ENCODE measurements around the gene NPC1. TPM values are rescaled to one million over a fixed set of nuclear protein-coding genes. Genes with fewer than 3 reads are reported as not detected.

Gene NPC1
- total and polyA plus RNA-seq, 2 of the 8 experiments (the other 6 are each of a cell fraction or from before 2014, with no cell fraction given): 34.1 to 39.5 TPM

DNA sequence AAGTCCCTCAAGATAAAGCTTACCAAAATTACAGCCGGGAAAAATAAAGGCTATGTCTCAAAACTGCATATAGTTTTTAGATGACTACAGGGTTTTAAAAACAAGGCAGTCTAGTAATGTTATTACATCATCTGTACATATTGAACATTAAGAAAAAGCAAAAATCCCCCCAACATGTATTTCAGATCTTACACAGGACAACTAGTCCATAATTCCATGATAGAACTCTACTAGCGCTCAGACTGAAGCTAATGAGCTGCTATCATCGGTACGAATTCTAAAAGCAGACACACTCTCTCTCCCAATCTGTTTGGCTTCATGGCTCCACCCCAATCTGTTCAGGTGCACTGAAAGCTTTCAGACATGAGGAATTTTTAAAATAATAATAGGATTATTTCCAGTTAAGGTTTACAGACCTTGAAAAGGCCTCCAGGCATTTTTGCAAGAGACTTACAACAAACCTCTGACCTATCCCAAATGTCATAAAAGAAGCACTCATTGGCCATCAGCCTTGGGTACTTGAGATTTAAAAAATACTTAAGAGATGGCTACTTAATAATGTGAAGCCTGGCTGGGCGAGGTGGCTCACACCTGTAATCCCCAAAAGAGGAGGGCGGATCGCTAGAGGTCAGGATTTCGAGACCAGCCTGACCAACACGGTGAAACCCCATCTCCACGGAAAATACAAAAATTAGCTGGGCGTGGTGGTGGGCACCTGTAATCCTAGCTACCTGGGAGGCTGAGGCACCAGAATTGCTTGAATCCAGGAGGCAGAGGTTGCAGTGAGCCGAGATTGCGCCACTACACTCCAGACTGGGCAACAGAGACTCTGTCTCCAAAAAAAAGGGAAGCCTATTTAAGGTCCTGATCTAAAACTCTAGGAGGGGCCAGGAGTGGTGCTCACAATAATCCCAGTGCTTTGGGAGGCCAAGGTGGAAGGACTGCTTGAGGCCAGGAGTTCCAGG is 2.0 kb downstream of the NPC1 start:
- TF ChIP-seq TEAD4 (IDR thresholded peaks at IDR 0.05; ENCODE audit: low read depth, low read length) (no peak), MAFK (IDR thresholded peaks at IDR 0.05; ENCODE audit: low read depth, low read length) (no peak), ZNF274 (IDR thresholded peaks at IDR 0.05; ENCODE audit: borderline replicate concordance, extremely low read depth, low read length) (no peak), NRF1 (IDR thresholded peaks at IDR 0.05; ENCODE audit: low read depth, low read length) (no peak), TBP (IDR thresholded peaks at IDR 0.05; ENCODE audit: low read depth, low read length) (no peak), SRF (IDR thresholded peaks at IDR 0.05; ENCODE audit: low read depth, low read length) (no peak)
- TF ChIP-seq, protein P1, sequence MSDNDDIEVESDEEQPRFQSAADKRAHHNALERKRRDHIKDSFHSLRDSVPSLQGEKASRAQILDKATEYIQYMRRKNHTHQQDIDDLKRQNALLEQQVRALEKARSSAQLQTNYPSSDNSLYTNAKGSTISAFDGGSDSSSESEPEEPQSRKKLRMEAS (IDR thresholded peaks at IDR 0.05): no peak
- no peak for FAIRE-seq
- peaks cover 9% of the 10 kb centered on the region for H3K23me2 ChIP-seq (ENCODE audit: low read depth, low read length)
- H4K91ac ChIP-seq (replicated peaks; ENCODE audit: insufficient read length, low read length): no peak overlapping the region
- H3K9ac ChIP-seq (replicated peaks in 1 of 4; ENCODE audit: extremely low read depth in 1 of 4, low read depth in 3 of 4, low read length in 3 of 4): no peak overlapping the region; a peak in 1 of 7 replicates
- H3K56ac ChIP-seq (replicated peaks; ENCODE audit: insufficient read length, low read depth, low read length): no peak overlapping the region
- no peaks in the 10 kb centered on the region for H3K9me3 ChIP-seq (ENCODE audit: insufficient read depth in 2 of 2, low read depth in 1 of 2, low read length in 1 of 2)
- H2BK120ac ChIP-seq (replicated peaks; ENCODE audit: low read depth, low read length): no peak overlapping the region
- H4K20me1 ChIP-seq (replicated peaks in 1 of 2; ENCODE audit: control insufficient read depth in 1 of 2, insufficient read depth in 2 of 2, low read length in 2 of 2): peaks cover 0 to 4% of the 10 kb centered on the region in 2 experiments
- peaks cover 0 to 53% of the 10 kb centered on the region in 2 experiments; a peak in 2 of 4 replicates for H3K79me2 ChIP-seq (ENCODE audit: control insufficient read depth in 1 of 2, insufficient read depth in 2 of 2, low read length in 2 of 2)
- peaks cover 12% of the 10 kb centered on the region for H3K79me1 ChIP-seq (ENCODE audit: low read depth, low read length)
- H3K18ac ChIP-seq (ENCODE audit: extremely low read depth, low read length): no peak overlapping the region
- no peak overlapping the region for H2AK5ac ChIP-seq (ENCODE audit: low read depth, low read length)
- POLR2A ChIA-PET (ENCODE audit: partially characterized antibody): no interaction called here
- H4K8ac ChIP-seq (ENCODE audit: extremely low read depth, insufficient read depth, low read length): no peak overlapping the region
- peaks cover 0 to 4% (median 0%) of the 10 kb centered on the region in 4 experiments; a peak in 1 of 8 replicates for H3K36me3 ChIP-seq (ENCODE audit: control insufficient read depth in 2 of 4, insufficient read depth in 4 of 4, low read length in 3 of 4)
- no peak overlapping the region for H2BK5ac ChIP-seq (ENCODE audit: low read depth, low read length)
- H3K4me3 ChIP-seq (ENCODE audit: extremely low read depth in 1 of 4, insufficient read depth in 2 of 4, low read depth in 3 of 4, low read length in 4 of 4): no peak overlapping the region
- DNase-seq (ENCODE audit: low read depth in 1 of 2, low spot score in 2 of 2): no peak
- H3K4me2 ChIP-seq (ENCODE audit: insufficient read depth in 1 of 2, low read depth in 2 of 2, low read length in 2 of 2): peak overlapping the region in 1 of 2 experiments; percentile 97; a peak in 2 of 4 replicates
- peaks cover 0 to 2% (median 0%) of the 10 kb centered on the region in 4 experiments; a peak in 1 of 7 replicates for H3K27me3 ChIP-seq (replicated peaks in 1 of 4; ENCODE audit: control insufficient read depth in 3 of 4, extremely low read depth in 1 of 4, insufficient read depth in 3 of 4, low read length in 3 of 4)
- H3K23ac ChIP-seq (ENCODE audit: insufficient read length): no peak overlapping the region
- CTCF ChIA-PET (ENCODE audit: partially characterized antibody): interaction anchor here (1.2 to 1.9 kb wide), 3 partner anchors 38 to 321 kb away, joined by 3 to 5 read pairs (median 3); no protein-coding TSS in a partner anchor
- H3K4me1 ChIP-seq (replicated peaks in 1 of 4; ENCODE audit: control insufficient read depth in 3 of 4, insufficient read depth in 4 of 4, low read length in 3 of 4): peaks cover 0 to 3% (median 1%) of the 10 kb centered on the region in 4 experiments; a peak in 3 of 7 replicates
- H4K5ac ChIP-seq (ENCODE audit: insufficient read length, low read depth, low read length): no peak overlapping the region
- H2BK12ac ChIP-seq (ENCODE audit: low read depth, low read length): no peak overlapping the region
- H3K27ac ChIP-seq (ENCODE audit: low read depth, low read length): no peak overlapping the region
- 89% methylated on average over 13 of the region's 13 CpGs; no CpG with 5 or more reads in 1 of the 2 experiments for WGBS, 2 experiments (ENCODE audit: extremely low coverage in 1 of 2, insufficient coverage in 1 of 2, insufficient read length in 1 of 2, insufficient replicate concordance in 2 of 2, low coverage in 1 of 2, low lambda C conversion rate in 2 of 2, missing lambda C conversion rate in 1 of 2)
- no peak overlapping the region for H2BK20ac ChIP-seq (ENCODE audit: low read length)
- H2AFZ ChIP-seq (ENCODE audit: low read length): no peak overlapping the region
- no peak overlapping the region for H2BK15ac ChIP-seq (ENCODE audit: low read length)
- no peak overlapping the region for H3K4ac ChIP-seq (replicated peaks; ENCODE audit: insufficient read length, low read depth, low read length)
- no peak overlapping the region for H3K14ac ChIP-seq (ENCODE audit: insufficient read length)

Data from H1 (cell line).